GM12875 (cell line): ENCODE data around the gene TMEM178B.

ENCODE experiments used
- H3K4me3 ChIP-seq: one replicate; pipeline ENCODE4 v1.5.1; 2011; ENCODE audit warnings: low read depth, low read length, control low read depth
- TF ChIP-seq, protein P1 (sequence below): IDR thresholded peaks from 2 replicates; pipeline ENCODE4 v1.5.1; 2011; ENCODE audit warnings: low read depth, mild to moderate bottlenecking, control low read depth, inconsistent platforms, low read length, moderate library complexity, borderline replicate concordance; ENCODE audit not compliant: insufficient read depth

The TMEM178B gene

DNA sequence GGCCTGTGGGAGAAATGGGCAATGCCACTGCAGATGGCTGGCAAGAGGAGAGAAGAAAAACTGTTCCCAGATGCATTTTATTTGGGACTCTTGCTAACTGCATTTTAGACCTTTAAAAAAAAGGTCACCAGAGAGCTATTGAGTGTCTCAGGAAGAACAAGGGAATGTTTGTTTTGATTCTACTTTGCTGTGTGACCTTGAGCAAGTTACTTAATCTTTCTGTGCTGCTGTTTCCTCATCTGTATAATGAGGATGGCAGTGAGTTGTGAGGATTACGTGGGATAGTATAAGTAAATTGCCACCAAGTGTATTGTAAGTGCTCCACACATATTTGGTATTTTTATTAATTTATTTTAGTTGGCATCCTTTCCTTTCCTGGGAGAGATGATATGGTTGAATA is 335.4 kb downstream of the TMEM178B start:
- no peak overlapping the region for H3K4me3 ChIP-seq
- TF ChIP-seq, protein P1, sequence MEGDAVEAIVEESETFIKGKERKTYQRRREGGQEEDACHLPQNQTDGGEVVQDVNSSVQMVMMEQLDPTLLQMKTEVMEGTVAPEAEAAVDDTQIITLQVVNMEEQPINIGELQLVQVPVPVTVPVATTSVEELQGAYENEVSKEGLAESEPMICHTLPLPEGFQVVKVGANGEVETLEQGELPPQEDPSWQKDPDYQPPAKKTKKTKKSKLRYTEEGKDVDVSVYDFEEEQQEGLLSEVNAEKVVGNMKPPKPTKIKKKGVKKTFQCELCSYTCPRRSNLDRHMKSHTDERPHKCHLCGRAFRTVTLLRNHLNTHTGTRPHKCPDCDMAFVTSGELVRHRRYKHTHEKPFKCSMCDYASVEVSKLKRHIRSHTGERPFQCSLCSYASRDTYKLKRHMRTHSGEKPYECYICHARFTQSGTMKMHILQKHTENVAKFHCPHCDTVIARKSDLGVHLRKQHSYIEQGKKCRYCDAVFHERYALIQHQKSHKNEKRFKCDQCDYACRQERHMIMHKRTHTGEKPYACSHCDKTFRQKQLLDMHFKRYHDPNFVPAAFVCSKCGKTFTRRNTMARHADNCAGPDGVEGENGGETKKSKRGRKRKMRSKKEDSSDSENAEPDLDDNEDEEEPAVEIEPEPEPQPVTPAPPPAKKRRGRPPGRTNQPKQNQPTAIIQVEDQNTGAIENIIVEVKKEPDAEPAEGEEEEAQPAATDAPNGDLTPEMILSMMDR, result no peak

DNA sequence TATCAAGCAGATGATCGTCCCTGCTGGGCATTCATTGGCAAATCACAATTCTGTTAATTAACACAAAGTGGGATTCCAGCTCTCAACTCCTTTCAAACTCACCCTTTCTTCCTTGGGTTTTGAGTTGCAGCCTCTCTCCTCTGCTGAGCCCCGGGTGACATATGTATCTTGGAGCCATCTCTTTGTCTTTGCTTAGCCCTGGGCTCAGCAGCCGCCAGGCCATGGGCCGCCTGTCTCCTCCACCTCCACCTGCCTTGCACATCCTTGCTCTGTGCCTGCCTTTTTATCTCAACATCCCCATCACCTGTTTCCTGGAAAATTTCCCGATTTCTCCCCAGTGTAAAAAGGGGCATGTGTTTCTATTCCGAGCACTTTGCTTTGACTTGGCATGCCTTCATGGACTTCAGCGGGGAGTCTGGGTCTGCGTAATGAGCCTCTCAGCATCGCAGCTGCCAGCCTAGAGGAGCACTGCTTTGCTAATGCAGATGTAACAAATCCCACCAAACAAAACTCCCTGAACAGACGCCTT is 336.0 kb downstream of the TMEM178B start:
- TF ChIP-seq, protein P1, result no peak
- no peak overlapping the region for H3K4me3 ChIP-seq

DNA sequence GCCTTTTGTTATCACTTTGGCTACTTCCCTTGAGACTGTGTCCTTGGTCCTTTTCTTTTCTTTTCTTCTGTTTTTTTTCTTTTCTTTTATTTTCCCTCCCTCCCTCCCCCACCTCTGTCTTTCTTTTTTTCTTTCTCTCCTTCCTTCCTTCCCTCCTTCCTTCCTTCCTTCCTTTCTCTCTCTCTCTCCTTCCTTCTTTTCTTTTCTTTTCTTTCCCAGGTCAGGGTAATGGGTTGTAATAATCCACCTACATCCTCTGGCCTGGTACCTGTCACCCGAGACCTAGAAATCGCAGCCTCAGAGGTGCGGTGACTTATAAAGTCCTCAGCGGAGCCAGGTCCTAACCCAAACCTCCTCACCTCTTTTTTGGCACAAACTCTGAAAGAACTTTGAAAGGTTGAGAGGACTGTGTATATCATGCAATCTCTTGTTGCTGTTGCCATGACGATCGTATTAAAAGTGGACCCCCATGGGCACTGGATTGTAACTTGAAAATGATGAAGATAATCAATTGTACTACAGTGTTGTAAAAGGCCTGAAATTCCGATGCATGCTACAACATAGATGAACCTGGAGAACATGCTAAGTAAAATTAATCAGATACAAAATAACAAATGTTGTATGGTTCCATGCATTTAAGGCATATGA is 336.6 kb downstream of the TMEM178B start:
- no peak overlapping the region for H3K4me3 ChIP-seq
- TF ChIP-seq, protein P1, result no peak

DNA sequence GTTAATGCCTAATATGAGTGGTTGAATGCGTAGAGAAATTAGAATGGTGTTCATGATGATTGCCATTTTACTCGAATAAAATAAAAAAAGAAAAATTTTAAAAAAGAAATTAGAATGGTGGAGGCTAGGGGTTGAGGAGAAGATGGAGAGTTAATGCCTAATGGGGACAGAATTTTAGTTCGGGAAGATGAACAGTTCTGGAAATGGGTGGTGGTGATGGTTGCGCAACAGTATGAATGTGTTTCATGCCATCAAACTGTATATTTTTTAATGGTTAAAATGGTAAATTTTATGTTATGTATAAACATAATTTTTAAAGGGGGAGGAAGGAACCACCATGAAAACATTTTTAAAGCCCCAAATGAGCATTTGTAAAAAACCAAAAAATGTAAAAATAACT is 337.3 kb downstream of the TMEM178B start:
- TF ChIP-seq, protein P1, result no peak
- H3K4me3 ChIP-seq, result no peak overlapping the region

DNA sequence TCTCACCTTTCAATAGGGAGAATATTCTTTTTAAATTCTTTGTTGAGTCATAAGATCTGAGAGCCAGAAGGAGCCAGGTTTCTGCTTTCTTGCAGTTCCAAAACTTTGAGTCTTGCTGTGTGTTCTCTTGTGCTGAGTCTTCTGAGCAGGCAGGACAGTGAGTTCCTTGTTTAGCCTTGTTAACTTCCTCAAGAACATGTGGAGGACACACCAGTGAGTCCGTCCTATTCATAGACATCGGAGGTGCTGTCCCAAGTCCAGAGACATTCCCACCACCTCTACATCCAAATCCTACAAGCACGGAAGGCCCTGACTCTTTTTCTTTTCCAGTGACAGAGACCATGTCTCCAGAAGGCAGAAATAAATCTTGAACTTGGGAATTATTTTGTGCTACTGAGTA is 342.1 kb downstream of the TMEM178B start:
- H3K4me3 ChIP-seq, result no peak overlapping the region
- TF ChIP-seq, protein P1, result no peak

DNA sequence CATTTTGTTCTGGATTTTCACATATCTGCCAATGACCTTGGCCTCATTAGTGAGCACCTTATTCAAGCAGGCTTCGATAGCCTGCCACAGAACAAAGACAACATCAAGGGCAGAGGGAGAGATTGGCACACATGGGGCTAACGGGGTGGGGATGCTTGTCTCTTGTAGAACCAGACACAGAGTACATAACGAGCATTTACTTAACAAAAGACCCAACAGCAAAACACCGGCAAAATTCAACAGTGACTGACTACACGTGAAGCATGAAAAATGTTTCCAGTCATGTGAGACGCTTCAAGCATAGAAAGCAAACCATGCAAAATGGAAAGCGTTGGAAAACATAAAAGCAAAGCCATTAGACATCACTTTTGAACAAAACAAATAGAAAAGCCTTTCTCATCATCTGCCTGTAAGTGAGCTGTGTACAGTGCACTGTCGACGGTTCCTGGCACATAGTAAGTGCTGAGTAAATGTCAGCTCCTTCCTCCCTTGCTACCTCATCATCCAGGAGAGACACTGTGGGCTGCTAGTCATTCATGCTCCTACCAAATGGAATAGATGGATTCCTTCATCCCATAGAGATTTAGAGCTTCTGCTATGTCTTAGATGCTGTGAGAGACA is 342.9 kb downstream of the TMEM178B start:
- TF ChIP-seq, protein P1, result no peak
- H3K4me3 ChIP-seq, result no peak overlapping the region

DNA sequence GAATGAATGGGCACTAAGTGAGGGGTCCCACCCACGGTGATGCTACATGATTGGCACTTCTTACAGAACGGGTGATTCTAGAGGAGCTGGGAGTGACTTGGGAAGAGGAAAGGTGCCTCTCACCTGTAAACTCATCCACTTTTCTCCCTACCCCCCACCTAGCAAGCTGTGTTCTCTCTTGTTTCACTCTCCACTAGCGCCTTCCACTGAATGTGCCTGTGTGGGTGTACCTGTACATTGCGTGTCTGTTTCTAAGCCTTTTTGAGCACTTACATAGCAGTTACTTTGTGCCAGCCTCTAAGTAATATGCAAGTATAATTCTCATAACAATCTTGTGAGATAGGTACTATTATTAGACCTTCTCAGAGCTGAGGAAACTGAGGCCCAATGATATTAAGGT is 343.6 kb downstream of the TMEM178B start:
- H3K4me3 ChIP-seq, result no peak overlapping the region
- TF ChIP-seq, protein P1, result no peak
